HG03108 (cell line): Measurements from ENCODE around the gene TMEM184A.
A peak's percentile ranks its signal among the peaks of the same experiment; 100 is the strongest.
"Not testable (repeated sequence)": the region's sequence is repeated elsewhere in the genome, so short reads cannot be mapped to it uniquely, and the experiment has no call there.

Experiments used
- ATAC-seq: cut with Tn5 transposase; IDR thresholded peaks from one replicate; pipeline ENCODE4 v1.9.1; 2021; ENCODE audit warnings: moderate library complexity; ENCODE audit not compliant: unreplicated experiment

The TMEM184A gene

DNA sequence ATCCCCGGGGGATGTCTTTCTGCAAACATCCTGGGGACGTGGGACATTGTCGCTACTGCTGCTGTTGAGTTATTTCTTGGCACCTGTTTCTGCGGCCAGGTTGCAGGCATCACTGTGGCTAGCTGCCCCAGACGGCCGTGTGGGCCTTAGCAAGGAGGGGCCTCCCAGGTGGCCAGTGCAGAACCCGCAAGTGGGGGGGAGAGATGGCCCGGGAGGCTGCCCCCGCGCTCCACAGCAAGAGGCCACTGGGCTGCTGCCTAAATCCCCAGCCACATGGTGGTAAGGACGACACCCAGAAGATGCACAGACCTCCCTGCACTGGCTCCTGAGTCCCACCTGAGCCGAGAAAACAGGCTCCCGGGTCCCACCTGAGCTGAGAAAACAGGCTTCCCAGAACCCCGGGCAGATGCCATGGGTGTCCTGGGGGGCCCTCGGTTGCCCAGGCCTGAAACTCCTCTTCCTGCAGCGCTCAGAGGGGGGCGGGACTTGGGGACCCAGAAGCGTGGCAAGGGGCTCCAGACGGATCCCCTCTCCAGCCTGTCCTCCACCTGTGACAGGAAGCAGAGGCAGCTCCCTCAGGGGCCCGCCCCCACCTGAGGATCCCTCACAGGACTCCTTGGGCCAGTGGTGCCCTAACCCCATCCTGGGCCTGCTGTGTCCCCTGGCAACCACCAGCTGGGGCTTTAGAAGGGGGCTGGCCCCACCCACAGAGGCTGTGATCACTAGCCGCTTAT is 26.5 kb downstream of the TMEM184A start:
- ATAC-seq = no peak

DNA sequence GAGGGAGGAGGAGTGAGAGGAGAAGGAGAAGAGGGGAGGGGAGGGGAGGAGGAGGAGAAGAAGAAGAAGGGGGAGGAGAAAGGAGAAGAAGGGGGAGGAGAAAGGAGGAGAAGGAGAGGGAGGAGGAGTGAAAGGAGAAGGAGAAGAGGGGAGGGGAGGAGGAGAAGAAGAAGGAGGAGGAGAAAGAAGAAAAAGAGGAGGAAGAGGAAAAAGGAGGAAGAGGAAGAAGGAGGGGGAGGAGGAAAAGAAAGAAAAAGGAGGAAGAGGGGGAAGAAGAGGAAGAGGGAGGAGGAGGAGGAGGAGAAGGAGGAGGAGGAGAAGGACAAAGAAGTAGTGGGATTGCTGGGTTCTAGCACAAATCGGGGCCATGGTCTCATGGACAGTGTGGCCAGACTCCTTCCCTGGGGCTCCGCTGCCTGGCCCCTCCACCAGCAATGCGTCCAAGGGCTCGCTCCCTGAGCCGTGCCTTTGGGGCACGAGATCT is 29.7 kb downstream of the TMEM184A start:
- no peak for ATAC-seq

DNA sequence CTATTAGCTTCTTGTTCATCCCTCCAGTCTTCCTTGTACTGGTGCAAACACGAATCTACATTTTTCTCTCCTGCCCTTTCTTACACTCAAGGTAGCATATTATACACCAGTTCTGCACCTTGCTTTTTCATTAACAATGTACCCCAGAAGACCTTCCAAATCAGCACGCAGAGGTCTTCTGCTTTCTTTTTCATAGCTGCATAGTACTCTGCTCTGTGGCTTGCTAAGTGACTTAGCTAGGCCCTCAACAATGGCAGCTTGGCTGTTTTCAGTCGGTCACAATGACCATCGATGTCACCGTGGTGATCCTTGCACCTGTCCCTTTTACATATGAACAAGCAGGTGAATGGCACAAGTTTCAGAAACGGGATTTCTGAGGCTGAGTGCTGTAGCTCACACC is 30.6 kb downstream of the TMEM184A start:
- ATAC-seq = no peak

DNA sequence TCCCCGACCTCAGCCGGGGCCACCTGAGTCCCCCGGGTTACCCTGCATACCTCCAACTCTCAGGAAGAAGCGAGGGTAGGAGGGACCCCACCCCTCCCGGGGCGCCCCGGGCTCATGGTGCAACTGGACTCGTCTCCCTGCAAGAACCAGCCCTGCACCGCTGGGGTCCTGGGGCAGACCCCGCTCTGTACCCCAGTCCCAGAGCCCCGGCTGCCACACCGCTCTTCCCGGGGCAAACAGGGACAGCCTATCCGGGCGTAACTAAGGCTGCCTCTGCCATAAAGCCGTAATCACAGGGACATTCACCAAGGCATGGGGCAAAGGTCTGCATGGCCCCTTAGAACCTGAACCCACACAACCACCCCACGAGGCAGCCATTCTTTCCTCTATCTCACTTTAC is 32.2 kb downstream of the TMEM184A start:
- ATAC-seq = no peak

DNA sequence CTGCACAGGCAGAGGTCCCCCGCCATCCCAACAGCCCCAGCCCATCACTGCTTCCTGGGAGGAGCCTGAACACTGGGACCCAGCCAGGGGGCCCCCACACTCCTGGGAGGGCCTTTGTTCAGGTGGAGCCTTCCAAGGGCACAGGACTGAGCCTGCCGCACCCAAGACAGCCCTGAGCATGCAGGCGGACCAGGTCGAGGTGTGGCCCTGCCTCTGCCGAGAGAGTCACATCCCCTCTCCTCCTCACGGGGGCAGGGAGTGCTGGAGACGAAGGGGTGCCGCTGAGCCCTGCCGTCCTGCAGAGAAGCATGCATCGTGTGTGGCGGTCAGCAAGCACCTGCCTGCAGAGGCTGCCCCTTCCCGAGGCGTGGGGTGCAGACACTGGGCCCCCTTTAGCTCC is 32.8 kb downstream of the TMEM184A start:
- ATAC-seq = no peak

DNA sequence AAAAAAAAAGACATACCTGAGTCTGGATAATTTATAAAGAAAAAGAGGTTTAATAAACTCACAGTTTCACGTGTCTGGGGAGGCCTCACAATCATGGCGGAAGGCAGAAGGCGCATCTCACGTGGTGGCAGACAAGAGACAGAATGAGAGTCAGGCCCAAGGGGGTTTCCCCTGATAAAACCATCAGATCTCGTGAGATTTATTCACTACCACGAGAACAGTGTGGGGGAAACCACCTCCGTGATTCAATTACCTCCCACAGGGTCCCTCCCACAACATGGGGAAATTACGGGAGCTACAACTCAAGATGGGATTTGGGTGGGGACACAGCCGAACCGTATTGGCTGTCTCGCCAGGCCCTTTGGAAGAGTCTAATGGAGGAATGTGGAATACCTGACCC is 34.5 kb downstream of the TMEM184A start:
- ATAC-seq = no peak

DNA sequence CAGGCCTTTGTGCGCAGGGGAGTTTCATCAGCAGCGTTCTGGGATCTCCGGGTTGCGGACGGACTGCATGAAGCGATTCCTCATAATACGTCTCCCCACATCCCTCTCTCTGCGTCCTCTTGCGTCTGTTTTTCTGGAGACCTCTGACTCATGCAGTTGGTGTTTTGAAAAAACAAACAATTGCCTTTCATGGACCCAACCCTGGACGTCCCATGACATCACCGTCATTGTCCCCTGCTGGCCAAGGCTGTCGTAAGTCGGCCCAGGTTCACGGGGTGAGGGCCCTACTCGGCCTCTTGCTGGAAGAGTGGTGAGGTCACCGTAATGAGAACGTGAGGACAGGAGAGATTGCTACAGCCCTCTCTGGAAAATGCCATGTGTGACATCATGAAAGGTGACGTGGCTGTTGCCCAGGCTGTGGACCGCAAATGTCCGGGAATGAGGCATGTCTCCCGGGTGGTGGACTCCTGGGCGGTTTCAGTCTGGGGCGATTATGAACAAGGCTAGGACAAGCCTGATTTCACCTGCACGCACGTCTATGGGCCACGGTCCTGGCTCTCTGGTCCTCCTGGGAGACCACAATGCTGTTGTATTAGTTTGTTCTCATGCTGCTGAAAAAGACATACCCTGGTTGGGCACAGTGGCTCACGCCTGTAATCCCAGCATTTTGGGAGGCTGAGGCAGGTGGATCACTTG is 35.3 kb downstream of the TMEM184A start:
- ATAC-seq = no peak

DNA sequence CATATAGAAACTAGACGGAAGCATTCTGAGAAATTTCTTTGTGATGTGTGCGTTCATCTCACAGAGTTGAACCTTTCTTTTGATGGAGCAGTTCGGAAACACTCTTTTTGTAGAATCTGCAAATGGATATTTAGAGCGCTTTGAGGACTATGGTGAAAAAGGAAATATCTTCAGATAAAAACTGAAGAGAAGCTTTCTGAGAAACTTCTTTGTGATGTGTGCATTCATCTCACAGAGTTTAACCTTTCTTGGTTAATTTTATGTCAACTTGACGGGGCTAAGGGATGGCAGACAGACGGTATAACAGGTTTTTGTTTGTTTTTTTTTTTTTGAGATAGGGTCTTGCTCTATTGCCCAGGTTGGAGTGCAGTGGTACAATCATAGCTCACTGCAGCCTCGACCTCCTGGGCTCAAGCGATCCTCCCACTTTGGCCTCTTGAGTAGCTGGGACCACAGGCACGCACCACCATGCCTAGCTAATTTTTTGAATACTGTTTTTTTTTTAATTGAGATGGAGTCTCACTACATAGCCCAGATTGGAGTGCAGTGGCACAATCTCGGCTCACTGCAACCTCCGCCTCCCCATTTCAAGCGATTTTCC is 36.6 kb downstream of the TMEM184A start:
- ATAC-seq = not testable (repeated sequence)

DNA sequence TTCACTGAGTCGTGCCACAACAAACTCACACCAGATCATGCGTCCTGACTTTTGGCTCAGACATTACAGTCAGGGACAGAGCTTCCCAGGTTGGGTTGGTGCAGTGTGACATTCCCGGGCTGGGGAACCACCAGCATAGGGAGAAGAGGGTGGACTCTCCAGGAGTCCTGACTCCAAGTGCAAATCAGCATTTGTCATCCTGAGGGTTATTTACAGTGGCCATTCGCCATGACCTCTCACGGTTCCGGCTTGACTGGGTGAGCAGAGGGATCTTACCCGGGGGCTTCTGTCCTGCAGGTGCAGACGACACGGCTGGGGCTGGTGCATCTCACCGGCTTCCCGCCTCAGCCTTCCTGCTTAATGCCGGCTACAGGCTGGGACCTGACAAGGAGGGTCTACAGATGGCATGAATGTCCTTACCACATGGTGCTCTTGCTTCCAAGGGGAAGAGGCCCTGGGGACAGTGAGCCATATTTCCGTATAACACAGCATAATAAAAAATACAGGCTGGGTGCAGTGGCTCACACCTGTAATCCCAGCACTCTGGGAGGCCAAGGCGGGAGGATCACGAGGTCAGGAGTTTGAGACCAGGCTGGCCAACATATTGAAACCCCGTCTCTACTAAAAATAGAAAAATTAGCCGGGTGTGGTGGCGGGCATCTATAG is 39.3 kb downstream of the TMEM184A start:
- no peak for ATAC-seq

DNA sequence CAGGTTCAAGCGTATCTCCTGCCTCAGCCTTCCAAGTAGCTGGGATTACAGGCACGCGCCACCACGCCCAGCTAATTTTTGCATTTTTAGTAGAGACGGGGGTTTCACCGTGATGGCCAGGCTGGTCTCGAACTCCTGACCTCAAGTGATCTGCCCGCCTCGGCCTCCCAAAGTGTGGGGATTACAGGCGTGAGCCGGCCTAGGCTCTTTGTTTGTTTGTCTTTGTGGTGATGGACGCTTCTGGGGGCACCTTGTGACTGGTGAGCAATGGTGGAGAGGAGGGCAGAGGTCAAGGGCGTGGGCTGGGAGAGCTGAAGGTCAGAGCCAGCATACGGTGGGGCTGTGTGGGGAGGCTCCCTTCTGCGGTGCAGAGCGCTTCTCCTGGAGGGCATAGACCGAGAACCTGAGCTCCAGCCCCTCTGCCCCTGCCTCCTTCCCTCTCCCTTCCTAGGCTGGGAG is 40.5 kb downstream of the TMEM184A start:
- not testable (repeated sequence) for ATAC-seq

DNA sequence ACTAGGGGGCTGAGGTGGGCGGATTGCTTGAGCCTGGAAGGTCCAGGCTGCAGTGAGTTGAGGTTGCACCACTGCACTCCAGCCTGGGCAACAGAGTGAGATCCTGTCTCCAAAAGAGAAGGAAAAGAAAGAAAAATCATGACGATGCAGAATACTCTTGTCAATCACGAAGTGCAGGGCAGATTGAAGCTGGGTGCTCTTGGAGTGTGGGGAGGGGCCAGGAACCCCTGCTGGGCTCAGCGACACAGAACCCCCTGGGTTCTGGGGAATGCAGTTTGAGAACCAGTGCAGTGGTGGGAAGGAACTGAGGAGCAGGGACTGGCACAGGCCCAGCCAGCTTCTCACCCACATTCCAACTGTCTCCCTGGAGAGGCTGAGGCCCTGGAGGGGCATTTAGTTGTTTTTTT is 41.0 kb downstream of the TMEM184A start:
- no peak for ATAC-seq

DNA sequence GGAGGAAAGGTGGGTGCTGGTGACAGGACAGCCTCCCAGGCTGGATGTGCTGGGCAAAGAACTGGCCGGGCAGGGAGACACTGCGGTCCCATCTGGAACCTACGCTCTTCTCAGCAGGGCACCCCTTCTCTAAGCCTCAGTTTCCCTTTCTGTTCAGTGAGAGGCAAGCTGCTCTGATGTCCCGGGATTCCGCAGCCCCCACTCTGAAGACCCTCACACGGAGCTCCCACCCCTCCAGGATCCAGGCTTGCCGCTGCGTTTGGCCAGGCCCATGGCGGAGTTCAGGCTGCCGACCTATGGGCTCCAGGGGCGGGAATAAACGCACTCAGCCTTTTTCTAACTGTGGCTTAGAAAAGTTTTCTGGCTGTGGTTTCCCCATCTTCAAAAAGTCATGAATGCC is 41.6 kb downstream of the TMEM184A start:
- no peak for ATAC-seq

DNA sequence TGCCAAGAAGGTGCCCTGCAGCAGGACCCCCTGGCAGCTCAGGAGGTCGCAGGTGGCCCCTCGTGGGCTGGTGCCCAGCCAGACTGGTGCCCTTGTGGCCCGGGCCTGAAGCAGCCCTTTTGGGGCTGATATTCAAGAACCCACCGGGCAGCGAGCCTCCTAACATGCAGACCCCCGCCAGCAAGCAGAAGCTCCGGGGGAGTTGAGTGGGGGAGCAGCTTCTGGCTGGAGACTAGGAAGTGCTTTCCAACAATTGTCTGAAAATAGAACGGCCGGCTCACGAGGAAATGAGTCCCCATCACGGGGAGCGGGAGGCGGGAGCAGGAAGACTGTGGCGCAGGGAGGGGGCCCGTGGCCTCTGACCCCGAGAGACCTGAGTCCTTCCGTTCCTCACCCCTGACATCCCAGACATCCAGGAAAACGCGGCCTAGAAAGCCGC is 42.3 kb downstream of the TMEM184A start:
- no peak for ATAC-seq

DNA sequence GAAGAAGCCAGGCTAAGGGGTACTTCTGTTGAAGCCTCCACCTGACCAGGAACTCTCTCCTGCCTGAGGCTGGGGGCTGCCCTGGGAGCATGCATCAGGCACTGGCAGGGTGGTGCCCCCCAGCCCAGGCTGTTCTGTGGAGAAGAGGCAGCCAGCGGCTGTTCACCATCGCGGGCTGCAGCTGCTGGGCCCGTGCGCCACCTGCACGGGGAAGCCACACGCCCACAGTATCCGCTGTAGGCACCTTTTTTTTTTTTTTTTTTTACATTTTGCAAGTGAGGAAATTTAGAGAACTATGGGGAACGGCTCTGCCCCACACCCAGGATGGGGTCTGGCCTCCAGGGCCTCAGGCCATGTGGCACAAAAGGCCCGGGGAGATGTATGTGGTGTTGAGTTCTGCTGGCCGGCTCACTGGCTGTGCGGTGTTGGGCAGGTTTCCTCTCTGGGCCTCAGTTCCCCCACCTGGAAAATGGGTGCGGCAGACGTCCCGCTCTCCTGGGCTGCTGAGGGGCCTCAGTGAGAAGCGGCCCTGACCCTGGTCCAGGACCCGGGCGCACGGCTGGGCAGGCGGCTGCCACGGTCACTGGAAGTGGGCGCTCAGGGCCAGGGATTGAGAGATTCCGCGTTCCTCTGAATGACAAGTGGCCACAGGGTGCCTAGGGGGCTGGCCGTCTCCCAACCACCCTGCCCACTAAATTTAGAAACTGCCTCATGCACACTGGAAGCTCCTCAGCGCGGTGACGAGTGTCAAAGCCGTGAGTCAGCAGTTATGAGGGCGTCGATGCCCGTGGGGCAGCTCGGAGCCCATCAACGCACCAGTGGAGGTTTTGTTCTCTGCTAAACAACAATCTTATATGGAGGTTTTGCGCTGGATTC is 43.0 kb downstream of the TMEM184A start:
- ATAC-seq = peak; percentile 64

DNA sequence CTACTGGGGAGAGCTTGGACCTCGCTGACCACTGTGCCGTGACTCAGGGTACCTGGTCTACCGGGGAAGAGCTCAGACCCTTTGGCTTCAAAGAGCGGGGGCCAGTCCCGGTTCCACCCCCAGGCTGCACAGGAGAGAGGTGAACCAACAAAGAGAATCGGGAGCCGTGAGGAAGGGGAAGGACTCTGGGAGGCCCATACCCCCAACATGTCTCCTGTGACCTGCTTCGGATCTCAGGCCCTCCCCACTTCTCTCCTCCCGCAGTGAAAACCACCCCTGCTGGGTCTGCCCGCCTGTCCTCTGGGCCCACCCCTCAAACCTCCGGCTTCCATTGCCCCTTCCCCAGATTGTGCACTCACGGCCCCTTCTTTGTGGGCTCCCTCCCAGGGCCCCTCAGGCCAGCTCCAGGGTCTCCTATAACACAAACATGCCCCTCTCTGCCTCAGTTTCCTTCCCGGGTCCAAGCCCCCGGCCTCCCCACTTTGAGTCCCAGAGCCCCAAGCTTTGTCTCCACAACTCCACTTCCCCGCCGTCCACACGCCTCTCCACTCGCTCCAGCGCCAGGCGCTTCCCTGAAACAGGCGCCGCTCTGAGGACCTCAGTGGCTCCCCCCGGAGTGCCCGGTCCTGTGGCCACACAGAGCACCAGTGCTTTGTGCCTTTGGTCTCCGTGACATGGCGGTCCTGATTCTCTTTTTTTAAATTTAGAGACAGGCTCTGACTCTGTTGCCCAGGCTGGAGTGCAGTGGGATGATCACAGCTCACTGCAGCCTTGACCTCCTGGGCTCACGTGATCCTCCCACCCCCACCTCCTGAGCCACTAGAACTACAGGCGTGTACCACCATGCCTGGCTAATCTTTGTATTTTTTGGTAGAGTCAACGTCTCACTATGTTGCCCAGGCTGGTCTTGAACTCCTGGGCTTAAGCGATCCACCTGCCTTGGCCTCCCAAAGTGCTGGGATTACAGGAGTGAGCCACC is 44.3 kb downstream of the TMEM184A start:
- ATAC-seq = no peak

DNA sequence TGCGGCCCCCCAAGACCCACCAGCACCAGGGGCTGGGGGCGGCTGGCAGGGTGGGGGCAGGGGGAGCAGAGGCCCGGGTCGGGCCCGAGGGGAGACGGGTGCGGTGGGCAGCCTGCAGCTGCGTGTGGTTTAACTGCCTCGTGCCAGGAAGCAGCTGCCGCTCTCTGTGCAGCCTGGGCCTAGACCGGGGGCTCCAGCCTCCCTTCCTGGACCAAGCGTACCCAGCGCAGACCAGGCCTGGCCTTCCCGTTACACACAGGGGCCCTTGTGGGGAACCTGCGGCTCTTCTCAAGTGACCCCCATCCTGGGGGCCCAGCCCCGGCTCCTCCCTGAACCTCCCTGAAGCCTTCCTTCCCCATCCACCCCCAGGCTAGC is 45.2 kb downstream of the TMEM184A start:
- ATAC-seq = no peak

DNA sequence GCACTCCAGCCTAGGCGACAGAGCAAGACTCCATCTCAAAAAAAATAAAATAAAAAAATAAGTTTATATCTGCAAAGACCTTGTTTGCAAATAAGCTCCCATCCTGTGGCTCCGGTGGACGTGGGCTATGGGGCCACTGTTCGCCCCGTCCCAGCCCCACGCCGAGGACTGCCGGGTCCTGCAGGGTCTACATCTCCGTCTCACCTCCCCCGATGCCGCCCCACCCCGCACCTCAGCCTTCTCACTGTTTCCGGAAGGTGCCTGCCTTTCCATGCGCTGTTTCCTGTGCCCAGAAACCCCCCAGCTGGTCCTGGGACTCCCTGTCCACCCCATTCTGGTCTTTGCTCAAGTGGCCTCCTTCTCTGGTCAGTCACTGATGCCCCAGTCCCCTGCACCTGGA is 46.8 kb downstream of the TMEM184A start:
- no peak for ATAC-seq

DNA sequence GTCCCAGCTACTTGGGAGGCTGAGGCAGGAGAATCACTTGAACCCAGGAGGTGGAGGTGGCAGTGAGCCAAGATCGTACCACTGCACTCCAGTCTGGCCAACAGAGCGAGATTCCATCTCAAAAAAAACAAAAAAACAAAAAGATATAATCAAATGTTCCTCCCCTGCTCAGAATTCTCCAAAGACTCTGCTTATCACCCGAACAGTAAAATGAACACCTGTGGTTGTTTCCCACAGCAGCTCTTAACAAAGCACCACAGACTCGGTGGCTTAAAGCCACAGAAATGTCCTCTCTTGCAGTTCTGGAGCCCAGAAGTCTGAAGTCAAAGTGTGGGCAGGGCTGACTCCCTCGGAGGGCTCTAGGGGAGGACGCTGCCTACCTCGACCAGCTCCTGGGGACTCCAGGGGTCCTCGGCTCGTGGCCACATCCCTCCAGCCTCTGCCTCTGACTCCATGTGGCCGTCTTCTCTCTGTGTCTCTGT is 47.7 kb downstream of the TMEM184A start:
- ATAC-seq = no peak
